Measurements from ENCODE around the gene INSYN2B. TPM values are rescaled to one million over a fixed set of nuclear protein-coding genes. Genes with fewer than 3 reads are reported as not detected.

INSYN2B gene
- 48.7 and 65.8 TPM in 2 replicates for total RNA-seq

DNA sequence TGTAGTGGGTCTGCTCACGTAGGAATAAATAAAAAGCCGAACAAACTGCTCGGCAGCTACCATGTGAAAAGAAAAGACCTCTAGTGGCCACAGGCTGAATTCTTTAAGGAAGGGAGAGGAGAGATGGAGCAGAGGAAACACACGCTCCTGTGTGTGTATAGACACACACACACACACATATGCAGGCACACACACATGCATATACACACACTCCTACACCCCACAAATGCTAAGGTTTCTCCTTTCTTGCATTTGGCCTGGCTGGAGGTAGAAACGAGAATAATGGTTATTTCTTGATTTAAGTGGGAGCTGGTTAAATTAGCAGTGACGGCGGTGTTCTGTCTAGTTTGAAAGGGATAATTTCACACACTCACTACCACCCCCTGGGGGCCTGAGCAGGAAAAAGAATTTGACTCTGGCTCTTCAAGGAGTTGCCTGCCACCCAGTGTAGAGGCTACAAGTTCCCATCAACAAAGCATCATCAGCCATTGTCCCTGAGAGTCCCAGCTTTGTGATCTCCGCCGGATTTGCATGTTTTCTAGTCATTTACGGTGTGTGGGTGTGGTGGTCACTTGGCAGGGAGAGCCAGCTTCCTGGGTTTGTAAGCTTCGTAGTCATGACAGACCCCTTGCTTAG is at the start of gene INSYN2B:
Gene INSYN2B (minus strand): TSS at position 78 of the 636 bp plus-strand sequence. CDS start 96,597 bp downstream, outside the sequence.

Small RNA genes within 50 kb of the gene (small RNA-seq; reads per million reads assigned to genes)
- gene MIR378E = not detected

Other genes starting within 250 kb of the INSYN2B start
- not detected in 2 replicates for gene FOXI1, start 125.4 kb upstream of the INSYN2B start, total RNA-seq

Data from thoracic aorta endothelial cell (primary cell).